22Rv1 (cell line): Measurements from ENCODE around the gene TRAF7.

Experiments
- H3K27ac ChIP-seq: fragments of 450-650 bp; 2 replicates; pipeline ENCODE4 v1.5.1; 2017
- CTCF ChIP-seq: fragments of 450-650 bp; IDR thresholded peaks from 2 replicates; pipeline ENCODE4 v1.5.1; 2017; ENCODE audit warnings: mild to moderate bottlenecking
- ZFX ChIP-seq: fragments of 450-650 bp; IDR thresholded peaks from 2 replicates; pipeline ENCODE4 v1.6.1; 2017; ENCODE audit warnings: antibody characterized with exemption, borderline replicate concordance

TRAF7 gene

GRCh38 chr16:2183671-2184070, 28.1 kb downstream of the TRAF7 start:
- no peak for TF ChIP-seq CTCF
- TF ChIP-seq ZFX: no peak
- no peak overlapping the region for H3K27ac ChIP-seq

GRCh38 chr16:2184346-2184745, 28.8 kb downstream of the TRAF7 start:
- H3K27ac ChIP-seq: no peak overlapping the region
- no peak for TF ChIP-seq ZFX
- TF ChIP-seq CTCF: no peak

DNA sequence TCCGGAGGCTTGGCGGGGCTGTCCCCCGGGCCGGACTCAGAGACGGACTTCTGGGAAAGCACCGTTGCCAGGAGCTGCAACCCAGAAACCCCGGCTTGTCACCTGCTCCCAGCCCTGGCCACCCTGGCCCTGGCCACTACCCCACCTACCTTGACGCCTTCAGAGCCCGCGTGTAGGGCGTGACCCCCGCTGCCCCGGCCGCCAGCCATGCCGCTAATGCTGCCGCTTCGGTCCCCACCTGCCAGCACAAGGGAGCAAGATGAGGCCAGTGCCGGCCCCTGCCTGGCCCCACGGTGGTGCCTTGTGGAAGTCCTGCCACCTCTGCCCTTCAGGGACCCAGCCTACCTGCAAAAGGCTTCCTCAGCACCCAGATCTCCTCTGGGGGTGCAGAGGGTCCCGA, 29.4 kb downstream of the TRAF7 start:
- H3K27ac ChIP-seq: no peak overlapping the region
- TF ChIP-seq ZFX: no peak

DNA sequence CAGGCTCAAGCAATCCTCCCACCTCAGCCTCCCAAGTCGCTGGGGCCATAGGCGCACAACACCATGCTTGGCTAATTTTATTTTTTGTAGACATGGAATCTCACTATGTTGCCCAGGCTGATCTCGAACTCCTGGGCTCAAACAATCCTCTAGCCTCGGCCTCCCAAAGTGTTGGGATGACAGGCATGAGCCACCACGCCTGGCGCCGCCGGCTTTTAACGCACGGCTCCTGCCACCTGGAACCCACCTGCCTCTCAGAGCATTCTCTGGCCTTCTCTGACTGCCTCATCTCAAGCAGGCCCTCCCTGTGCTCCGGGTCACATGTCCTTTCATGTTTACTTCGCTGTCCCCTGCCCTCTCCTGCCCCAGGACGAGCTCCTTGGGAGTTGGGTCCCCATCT, 30.5 kb downstream of the TRAF7 start:
- TF ChIP-seq CTCF (no peak), ZFX (no peak)
- no peak overlapping the region for H3K27ac ChIP-seq

DNA sequence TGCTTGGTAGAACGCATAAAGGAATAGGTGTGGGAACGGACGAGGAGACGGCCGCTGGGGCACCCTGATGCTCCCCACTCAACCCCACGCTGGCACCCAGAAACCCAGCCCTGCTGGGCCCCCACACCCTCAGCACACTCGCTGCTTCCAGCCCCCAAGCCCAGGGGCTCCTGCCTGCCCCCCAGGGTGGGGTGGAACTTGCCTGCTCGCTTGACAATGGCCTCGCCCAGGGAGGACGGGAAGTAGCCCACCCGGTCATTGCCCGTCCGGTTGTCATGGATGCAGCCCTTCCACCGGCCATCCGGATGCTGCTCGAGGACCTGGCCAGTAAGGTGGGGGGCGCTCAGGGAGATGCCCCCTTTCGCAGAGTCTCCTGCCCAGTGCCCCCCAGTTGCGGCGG, 30.9 kb downstream of the TRAF7 start:
- no peak overlapping the region for H3K27ac ChIP-seq
- TF ChIP-seq CTCF (no peak), ZFX (no peak)

- TF ChIP-seq CTCF: no peak
- no peak for TF ChIP-seq ZFX
- no peak overlapping the region for H3K27ac ChIP-seq
These were observed 31.6 kb downstream of the TRAF7 start for GRCh38 chr16:2187212-2187611.

DNA sequence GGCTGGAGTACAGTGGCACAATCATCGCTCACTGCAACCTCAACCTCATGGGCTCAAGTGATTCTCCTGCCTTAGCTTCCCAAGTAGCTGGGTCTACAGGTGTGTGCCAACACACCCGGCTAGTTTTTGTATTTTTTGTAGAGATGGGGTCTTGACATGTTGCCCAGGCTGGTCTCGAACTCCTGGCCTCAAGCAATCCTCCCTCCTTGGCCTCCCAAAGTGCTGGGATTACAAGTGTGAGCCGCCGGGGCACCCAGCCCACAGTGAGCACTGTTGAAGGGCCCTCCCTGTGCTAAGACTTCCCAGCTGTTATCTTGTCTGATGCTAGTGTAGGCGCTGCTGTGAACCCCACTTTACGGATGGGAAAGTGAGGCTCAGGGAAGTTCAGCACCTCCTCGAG, 32.8 kb downstream of the TRAF7 start:
- no peak for TF ChIP-seq CTCF
- no peak for TF ChIP-seq ZFX
- H3K27ac ChIP-seq: no peak overlapping the region

DNA sequence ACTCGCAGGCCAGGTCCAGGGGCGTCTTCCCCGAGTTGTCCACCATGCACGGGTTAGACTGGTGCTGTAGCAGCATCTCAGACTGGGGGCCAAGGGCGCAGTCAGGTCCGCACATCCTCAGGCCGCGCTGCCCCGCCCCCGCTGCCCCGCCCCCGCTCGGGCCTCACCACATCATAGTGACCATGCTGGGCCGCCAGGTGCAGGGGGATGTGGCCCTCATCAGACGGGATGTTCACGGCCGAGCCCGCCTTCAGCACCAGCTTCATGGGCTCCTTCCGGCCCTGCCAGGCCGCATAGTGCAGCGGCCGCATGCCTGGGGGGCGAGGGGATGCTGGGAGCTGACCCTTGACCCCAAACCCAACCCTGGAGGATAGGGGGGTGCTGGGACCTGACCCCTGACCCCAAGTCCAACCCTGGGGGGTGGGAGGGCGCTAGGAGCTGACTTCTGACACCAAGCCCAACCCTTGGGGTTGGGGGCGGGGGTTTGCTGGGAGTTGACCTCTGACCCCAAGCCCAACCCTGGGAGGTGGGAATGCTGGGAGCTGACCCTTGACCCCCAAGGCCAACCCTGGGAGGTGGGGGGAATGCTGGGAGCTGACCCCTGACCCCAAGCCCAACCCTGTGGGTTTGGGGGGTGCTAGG, 33.8 kb downstream of the TRAF7 start:
- no peak overlapping the region for H3K27ac ChIP-seq

More for the DNA sequence above, 33.8 kb downstream of the TRAF7 start:
- TF ChIP-seq ZFX (no peak), CTCF (no peak)
